ENCODE measurements around the gene GRIK2. TPM values are rescaled to one million over a fixed set of nuclear protein-coding genes. Genes with fewer than 3 reads are reported as not detected.

GRIK2 gene
- total and polyA plus RNA-seq, 2 of the 4 experiments (the other 2 are of a cell fraction): 8.2 to 15.2 TPM

GRCh38 chr6:101351173-101351572 lies 42.3 kb upstream of the GRIK2 start:
- no peaks in the 10 kb centered on the region for H3K9me3 ChIP-seq (ENCODE audit: control insufficient read depth, insufficient read depth, low read length)
- ChIA-PET CTCF (no interaction called here), POLR2A (ENCODE audit: unreplicated experiment) (no interaction called here)
- H2AK5ac ChIP-seq (ENCODE audit: low read depth, low read length): no peak overlapping the region
- H3K9me1 ChIP-seq (ENCODE audit: insufficient read depth, low read length): no peaks in the 10 kb centered on the region
- H3K9ac ChIP-seq (ENCODE audit: low read depth, low read length): no peak overlapping the region
- H2BK15ac ChIP-seq (ENCODE audit: low read depth, low read length): no peak overlapping the region
- H3K4me3 ChIP-seq (ENCODE audit: insufficient read depth, low read depth, low read length): no peak overlapping the region
- no peak overlapping the region for H3K14ac ChIP-seq (replicated peaks; ENCODE audit: low read depth, low read length)
- no peaks in the 10 kb centered on the region for H4K20me1 ChIP-seq (ENCODE audit: insufficient read depth, low read length)
- no CpG with 5 or more reads among the region's 1 CpG for WGBS, 2 experiments (ENCODE audit: extremely low coverage in 2 of 2, insufficient read length in 1 of 2)
- no peak overlapping the region for H3K23ac ChIP-seq (ENCODE audit: low read depth, low read length)
- H2BK5ac ChIP-seq (ENCODE audit: low read depth, low read length, poor library complexity, severe bottlenecking): no peak overlapping the region
- no peak overlapping the region for H3K27ac ChIP-seq (ENCODE audit: insufficient read depth, low read length)
- no peak overlapping the region for H4K8ac ChIP-seq (ENCODE audit: low read depth in 2 of 2, low read length in 2 of 2)
- BruUV-seq (replicated peaks): no TSS peak
- no peak for DNase-seq
- no peak overlapping the region for H3K4me2 ChIP-seq (ENCODE audit: low read depth, low read length)
- H3K18ac ChIP-seq (ENCODE audit: low read depth, low read length): no peak overlapping the region
- H3K79me1 ChIP-seq (ENCODE audit: low read depth in 1 of 2, low read length in 2 of 2): no peaks in the 10 kb centered on the region
- H4K91ac ChIP-seq (ENCODE audit: insufficient read depth, low read depth, low read length): no peak overlapping the region
- peaks cover 1% of the 10 kb centered on the region; the same call in 1 of the 2 replicates for H3K27me3 ChIP-seq (ENCODE audit: control insufficient read depth, insufficient read depth, low read length)
- no peaks in the 10 kb centered on the region for H3K36me3 ChIP-seq (ENCODE audit: control insufficient read depth, insufficient read depth, low read length)
- H2AK9ac ChIP-seq (replicated peaks; ENCODE audit: low read depth, low read length, poor library complexity): no peak overlapping the region
- in situ Hi-C loops (cut with MboI; ENCODE audit: low sequenced_read_pairs) (no loop called here), dilution Hi-C loops (cut with HindIII; ENCODE audit: low sequenced_read_pairs, unreplicated experiment) (no loop called here), intact Hi-C loops (cut with micrococcal nuclease) (no loop called here)
- TF ChIP-seq POLR2A (IDR thresholded peaks at IDR 0.05; ENCODE audit: low read depth, low read length): no peak
- TF ChIP-seq CTCF (conservative IDR thresholded peaks at IDR 0.05; ENCODE audit: low read depth, low read length): no peak
- no peak for TF ChIP-seq FOS (IDR thresholded peaks at IDR 0.05; ENCODE audit: low read depth, low read length)
- TF ChIP-seq ELK1 (IDR thresholded peaks at IDR 0.05; ENCODE audit: borderline replicate concordance, low read depth, low read length): no peak
- TF ChIP-seq MAZ (IDR thresholded peaks at IDR 0.05; ENCODE audit: borderline replicate concordance, low read depth, low read length): no peak
- TF ChIP-seq RCOR1 (IDR thresholded peaks at IDR 0.05; ENCODE audit: insufficient replicate concordance, low read length): no peak
- TF ChIP-seq NFE2L2 (IDR thresholded peaks at IDR 0.05; ENCODE audit: low read depth, low read length): no peak
- TF ChIP-seq CEBPB (IDR thresholded peaks at IDR 0.05; ENCODE audit: low read depth, low read length): no peak
- no peak for TF ChIP-seq MXI1 (IDR thresholded peaks at IDR 0.05; ENCODE audit: borderline replicate concordance, low read depth, low read length)
- TF ChIP-seq CHD1 (IDR thresholded peaks at IDR 0.05; ENCODE audit: low read depth, low read length): no peak
- no peak for TF ChIP-seq MAFK (IDR thresholded peaks at IDR 0.05; ENCODE audit: low read depth, low read length)
- TF ChIP-seq RFX5 (IDR thresholded peaks at IDR 0.05; ENCODE audit: low read depth, low read length): no peak
- TF ChIP-seq SMC3 (IDR thresholded peaks at IDR 0.05; ENCODE audit: low read depth, low read length): no peak
- no peak for TF ChIP-seq BHLHE40 (IDR thresholded peaks at IDR 0.05; ENCODE audit: low read depth, low read length)
- TF ChIP-seq RAD21 (IDR thresholded peaks at IDR 0.05; ENCODE audit: low read length): no peak
- no peak overlapping the region for H2AFZ ChIP-seq (replicated peaks; ENCODE audit: low read length, poor library complexity)
- no peak overlapping the region for H3K56ac ChIP-seq (ENCODE audit: extremely low read depth, insufficient read depth, low read length)
- H2BK20ac ChIP-seq (ENCODE audit: low read depth, low read length): no peak overlapping the region
- H3K4me1 ChIP-seq (ENCODE audit: control insufficient read depth, insufficient read depth, low read length): no peaks in the 10 kb centered on the region
- H3K4ac ChIP-seq (ENCODE audit: low read depth, low read length): no peak overlapping the region
- no peak for ATAC-seq (ENCODE audit: low read depth)
- no peak overlapping the region for H2BK120ac ChIP-seq (ENCODE audit: low read depth, low read length)
- no peak overlapping the region for H4K5ac ChIP-seq (ENCODE audit: low read depth, low read length)

All from IMR-90 (cell line).